NCI-H69 (cell line): Measurements from ENCODE around the gene CENPP.
A peak's percentile ranks its signal among the peaks of the same experiment; 100 is the strongest.

ENCODE experiments used
- DNase-seq: peaks from one replicate; lab custom pipeline; 2025; lab: John Stamatoyannopoulos, UW

The CENPP gene

DNA sequence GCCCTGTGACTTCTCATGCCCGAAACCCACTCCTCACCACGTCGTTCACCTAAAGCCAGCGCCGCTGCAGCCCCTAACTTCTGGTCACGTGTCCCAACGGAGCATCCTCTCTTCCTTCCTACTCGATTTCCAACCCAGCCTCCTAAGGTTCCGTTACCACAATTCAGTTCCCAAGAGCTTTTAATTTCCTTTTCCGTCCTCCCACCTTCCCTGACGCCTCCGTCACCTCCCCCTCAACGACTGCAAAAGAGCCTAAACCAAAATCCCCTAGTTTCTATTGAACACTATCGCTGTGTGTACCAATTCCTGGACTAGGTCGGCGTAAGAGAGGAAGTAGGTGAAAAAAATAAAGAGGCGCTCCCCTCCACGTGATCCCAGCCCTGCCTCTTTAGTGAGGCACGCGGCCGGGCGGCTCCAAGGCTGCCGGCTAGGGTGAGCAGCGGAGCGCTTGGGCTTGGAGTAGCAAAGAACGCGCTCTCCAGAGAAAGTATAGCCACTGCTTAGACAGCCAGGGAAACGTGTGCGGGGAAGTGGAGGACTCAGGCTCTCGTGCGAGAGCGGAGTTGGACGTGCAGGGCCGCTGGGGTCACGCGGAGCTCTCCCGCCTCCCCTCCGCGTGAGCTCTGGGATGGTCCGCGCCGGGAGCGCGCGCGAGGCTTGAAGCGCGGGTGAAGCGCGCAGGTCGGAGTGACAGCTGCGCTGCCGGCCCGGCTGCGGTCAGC is at the start of gene CENPP, which contains the start of gene NOL8:
Gene CENPP (plus strand): TSS at position 685 of the 722 bp plus-strand sequence.
Gene NOL8 (minus strand): TSS at position 82 of the 722 bp plus-strand sequence. CDS start 1,189 bp downstream, outside the sequence.
- DNase-seq: peak; percentile 96

DNA sequence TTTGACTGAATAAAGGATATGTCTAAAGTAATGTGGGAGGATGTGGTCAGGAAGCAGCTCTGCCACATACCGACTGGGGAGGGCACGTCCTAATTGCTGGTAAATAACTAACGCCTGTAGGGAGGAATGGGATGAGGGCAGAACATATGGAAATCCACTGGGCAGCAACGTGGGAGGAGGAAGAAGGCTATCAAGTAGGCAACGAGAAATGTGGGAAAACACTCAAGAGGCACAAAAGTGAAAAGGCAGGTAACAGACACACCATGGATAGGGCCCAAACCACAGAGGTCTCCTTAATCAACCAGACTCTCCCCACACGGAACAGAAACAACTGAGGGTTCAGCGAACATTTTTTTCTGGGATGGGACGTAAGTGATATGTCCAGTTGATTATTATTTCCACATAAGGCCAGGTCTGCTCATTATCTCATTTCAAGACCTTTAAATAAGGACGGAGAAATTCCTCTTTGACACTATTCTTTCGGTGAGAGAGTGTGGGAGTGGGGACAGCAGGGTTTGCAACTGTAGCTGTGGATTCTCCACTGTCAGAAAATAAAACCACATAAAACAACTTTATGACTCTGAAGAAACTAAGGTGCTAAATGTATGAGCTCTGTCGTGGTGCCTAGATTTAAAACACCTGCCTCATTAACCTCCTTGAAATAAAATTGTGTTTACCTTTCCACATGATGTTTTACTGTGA is 49.3 kb upstream of the CENPP start:
- DNase-seq: no peak

DNA sequence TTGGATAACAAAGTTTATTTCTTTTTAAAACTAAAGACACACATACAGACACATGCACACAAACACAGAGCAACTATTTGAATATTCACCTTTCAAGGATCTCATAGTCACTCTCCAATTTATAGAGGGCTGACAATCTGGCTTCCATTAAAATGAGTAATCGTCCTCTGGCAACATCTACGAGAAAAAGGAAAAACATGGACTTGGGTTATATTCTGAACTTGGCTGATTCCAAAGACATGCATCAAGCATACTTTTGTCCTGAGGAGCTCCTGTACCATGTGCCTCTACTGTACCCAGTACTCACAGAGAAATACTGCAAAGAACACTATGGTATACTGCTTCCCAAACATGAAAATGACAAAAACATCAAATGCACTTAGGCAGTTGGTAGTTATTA is 47.6 kb upstream of the CENPP start:
- DNase-seq: no peak

DNA sequence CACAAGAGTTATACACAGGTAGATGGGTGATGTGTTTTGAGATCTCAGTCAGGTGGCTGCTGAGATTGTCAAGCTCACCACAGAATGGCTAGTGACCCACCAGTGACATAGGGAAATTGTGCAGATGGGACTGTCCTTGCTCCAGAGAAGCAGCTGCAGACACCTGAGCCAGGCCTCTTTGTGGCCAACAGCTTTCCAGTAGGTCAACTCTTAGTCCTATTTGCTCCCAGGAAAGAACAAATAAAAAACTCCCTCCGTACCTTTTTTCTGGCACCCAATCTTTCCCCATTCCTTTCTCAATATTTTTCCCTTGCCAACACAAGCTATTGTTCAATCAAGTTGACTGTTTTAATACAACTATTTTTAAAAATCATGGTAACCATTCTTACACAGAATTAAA is 46.5 kb upstream of the CENPP start:
- DNase-seq: no peak

DNA sequence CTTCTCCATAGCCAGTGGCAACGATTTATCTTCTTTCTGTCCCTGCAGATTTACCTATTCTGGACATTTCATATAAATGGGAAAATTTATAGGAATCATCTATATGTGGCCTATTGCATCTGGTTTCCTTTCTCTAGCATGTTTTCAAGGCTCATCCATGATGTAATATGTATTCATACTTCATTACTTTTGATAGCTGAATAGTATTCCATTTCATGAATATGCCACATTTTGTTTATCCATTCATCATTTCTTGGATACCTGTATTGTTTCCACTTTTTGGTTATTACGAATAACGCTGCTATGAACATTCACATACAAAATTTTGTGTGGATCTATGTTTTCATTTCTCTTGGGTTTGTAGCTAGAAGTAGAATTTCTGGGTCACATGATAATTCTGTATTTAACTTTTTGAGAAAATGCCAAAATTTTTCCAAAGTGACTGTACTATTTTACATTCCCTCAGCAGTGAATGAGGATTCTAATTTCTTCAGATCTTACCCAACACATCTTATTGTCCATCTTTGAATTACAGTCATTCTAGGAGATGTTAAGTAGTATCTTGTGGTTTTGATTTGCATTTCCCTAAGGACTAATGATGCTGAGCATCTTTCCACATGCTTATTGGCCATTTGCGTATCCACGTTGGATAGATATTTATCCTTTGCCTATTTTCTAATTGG is 35.9 kb upstream of the CENPP start:
- DNase-seq: no peak

DNA sequence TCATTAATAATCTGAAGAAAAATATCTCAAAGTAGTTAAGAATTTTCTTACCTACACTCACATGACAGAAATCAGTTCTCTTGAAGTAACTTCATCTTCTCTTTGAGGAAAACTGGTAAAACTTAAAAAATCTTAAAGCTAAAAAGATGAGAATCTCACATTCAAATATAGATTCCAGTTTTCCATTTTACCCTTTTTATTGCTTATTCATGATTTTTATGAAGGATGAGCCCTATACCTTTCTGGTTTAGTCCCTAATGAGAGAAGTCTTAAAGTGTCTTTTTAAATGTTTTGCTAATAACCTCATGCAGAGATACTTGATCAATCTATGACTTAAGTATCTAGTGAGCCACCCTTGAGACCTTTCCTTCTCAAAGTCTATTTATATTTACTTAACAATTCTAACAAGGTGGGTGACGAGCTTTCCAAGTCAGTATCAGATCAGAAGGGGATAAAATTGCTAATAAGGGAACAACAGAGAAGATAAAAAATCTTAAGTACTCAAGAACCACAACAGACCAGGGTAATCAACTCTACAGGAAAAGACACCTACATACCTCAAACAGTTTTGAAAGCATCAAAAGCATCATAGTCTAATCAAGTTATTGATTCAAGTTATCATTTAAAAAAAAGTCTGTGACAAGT is 34.8 kb upstream of the CENPP start:
- no peak for DNase-seq

DNA sequence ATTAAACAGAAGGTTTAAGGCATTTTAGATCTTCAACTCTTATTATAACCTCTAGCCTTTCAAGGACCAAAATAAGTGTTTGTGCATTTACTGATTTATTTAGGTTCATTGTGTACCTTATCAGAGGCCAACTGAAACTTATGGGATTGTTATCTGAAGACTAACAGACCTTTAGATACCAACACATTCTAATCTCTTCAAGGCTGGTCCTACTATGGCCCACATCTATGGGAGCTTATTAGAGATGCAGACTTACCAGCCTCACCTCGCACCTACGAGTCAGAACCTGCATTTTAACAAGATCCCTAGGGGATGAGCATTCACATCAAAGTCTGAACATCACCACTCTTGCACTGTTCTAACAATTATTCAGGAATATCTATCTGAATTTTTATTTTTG is 34.2 kb upstream of the CENPP start:
- DNase-seq: no peak

DNA sequence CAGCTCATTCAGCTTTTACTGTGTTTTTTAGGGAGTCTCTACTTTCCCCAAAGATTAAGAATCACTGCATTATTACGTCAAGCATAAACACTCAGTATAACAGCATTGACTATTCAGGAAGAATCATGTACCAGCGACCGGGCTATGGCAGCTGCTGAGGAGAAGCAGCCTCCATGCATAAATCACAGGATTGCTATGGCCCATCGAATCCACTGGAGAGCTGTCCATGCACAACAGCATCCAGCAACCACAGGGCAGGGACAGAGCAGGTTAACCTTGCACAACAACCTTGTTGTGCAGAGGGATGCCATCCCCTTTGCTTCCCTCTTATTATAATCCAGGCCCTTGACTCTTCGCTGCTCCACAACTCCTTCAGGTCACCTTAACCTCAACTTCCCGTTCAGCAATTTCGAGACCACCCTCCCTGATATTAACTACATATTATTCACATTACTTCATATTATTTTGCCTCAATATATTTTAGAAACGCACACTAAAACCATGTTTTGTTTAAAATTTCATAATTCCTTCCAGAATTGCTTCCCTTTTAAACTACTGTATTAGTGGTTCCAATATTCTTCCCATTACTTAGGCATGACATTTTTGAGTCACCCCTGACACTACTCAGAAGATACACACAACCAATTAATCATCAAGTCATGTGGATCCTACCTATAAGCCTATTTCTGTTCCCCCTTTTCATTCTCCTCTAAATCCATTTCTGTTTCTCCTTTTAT is 33.2 kb upstream of the CENPP start:
- DNase-seq: peak; percentile 25

DNA sequence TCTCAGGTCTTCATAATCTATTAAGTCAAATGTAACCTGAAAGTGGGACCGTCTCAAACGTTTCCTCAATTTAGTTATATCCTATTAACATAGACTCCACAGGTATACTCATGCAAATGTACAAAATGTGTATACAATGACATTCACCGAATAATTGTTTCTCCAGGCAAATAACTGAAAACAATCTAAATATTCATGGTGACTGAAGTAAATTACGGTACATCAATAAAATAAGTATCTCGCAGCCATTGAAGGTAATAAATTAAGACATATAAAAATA is 32.7 kb upstream of the CENPP start:
- no peak for DNase-seq

DNA sequence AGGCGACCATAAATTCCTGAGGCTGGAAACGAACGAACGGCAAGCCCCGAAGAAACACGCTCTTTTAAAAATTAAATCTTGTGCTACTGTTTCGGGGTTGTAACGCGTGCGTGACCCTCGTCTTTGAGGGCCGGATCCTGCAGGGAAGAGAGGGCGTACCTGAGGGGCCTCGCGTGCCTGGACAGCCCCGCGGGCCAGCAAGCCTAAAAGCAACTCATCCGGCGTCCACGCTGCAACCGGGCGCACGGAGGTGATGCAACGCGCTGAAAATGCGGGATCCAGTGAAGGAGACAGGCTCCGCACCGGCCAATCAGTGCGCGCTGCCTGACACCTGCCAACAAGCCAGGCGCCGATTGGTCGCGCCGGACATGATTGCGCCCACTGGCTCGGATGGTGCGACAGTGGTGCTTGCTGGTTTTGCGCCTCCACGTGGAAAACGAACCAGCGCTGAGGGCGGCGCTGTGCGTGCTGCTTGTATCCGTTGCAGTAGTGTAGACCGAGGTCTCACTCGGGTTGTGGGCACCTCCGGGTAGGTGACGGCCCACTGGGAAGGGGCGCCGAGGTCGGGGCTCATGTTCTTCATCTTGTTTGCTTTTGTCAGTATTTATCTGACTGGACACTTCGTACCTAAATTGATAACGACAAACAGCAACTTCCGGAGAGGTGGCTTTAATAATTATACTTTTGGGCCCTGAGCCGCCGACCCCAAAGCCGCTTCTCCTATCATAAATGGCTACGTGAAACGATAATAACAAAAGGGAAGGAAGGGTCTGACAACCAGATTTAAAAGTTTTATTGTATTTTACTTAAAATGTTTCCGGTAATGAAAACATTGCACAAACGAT is 32.1 kb upstream of the CENPP start, which contains the start of gene IARS1:
Gene IARS1 (minus strand): TSS at position 246 of the 845 bp plus-strand sequence. CDS start 4,278 bp downstream, outside the sequence.
- peak; percentile 99 for DNase-seq

DNA sequence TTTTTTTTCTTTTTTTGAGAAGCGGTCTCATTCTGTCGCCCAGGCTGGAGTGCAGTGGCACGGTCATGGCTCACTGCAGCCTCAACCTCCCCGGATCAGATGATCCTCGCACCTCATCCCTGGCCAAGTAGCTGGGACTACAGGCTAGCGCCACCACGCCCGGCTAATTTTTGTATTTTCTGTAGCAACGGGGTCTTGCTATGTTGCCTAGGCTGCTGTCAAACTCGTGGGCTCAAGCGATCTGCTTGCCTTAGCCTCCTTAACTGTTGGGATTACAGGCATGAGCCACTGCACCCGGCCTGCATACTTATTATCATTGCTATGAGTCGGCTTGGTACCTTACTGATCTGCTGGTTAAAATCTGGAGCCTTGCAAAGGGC is 31.5 kb upstream of the CENPP start:
- peak; percentile 53 for DNase-seq

DNA sequence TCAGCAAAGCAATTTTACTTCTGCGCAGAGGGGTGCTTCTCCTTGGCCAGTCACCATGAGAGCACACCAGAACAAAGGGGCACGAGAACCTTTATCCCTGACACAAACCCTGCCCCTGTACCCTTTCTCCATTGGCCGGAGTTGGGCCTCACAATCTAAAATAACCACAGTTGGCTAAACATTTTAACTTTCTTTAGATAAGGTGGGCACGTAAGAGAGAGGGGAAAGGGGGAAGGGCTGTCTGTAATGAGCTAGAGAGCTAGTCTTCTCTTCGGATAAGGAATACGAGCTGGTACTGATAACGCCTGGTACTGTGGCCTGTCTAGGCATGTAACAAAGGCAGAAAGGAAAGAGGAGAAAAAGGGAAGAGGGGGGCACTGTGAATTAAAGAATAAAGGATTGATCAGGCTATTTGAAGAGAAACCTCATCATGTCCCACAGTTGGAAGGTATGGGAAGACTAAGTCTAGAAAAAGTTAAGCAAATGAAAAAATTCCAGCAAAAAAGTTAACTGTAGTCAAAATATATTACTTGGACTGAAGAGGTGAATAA is 30.4 kb upstream of the CENPP start:
- DNase-seq: no peak

DNA sequence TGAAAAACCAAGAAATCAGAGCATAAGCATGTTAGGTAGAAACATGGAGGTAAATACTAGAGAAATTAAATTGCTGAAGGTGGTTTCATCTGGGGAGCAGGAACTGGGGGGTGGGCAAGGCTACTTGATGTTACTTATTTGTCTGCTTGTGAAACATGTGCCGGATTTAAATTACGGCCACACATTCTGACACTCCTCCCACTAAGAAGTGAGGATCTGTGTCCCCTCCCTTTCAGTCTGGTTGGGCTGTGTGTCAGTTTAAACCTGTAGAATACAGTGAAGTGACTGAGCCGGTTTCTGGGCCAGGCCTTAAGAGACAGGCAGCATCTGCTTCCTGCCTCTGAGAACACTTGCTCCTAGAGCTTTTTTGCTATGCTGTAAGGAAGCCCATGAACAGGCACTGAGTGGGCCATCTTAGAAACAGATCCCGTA is 29.9 kb upstream of the CENPP start:
- DNase-seq: no peak

DNA sequence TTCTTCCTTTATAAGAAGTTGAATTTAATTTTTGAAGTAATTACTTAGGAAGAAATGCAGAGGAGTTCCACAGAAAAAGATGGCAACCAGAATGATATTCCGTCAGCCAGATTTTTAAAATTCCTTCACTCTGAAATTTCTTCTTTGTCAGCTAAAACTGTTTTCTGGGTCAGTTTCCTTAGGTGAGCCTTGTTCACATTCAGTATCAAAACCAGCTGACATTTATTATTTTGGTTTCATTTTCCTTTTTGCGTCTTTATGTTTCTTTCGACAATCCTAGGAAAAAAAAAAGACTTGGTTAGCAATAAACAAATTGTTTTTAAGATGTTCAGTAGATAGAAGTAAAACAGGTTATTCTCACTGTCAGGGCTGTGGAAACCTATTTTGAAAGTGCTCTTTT is 28.1 kb upstream of the CENPP start:
- no peak for DNase-seq

DNA sequence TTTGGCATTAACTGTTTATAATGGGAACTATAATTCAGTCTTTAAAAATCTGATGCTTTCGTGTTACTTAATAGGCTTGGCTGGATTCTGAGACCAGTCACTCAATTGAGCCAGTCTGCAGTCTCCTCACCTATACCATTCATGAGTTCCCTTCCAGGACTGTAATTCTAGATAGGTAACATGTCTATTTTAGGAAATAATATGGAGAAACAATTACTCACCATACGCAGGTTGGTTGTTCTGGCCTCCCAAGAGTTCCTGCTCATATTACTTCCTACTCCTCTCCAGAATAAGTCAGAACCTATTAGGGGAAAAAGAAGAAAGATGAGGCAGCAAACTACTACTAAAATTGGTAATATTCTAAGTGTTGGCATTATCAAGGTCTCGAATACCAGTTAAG is 27.7 kb upstream of the CENPP start:
- no peak for DNase-seq

DNA sequence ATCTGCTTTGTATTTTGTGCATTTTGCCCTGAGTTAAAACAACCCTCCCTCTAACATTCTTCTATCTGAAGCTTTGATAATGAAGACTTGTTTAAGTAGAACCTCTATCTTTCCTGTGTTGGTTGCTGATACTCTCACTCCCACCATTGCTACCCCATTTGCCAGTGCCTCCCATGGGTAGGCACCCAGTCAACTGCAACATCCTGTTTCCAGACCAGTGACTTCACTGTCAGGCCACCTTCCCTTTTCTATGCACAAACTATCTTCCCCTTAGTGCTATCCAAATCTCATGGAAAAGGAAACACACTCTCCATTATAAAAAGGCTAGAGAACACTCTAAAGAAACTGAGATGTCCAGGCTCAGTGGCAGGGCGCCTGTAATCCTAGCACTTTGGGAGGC is 26.6 kb upstream of the CENPP start:
- DNase-seq: no peak

DNA sequence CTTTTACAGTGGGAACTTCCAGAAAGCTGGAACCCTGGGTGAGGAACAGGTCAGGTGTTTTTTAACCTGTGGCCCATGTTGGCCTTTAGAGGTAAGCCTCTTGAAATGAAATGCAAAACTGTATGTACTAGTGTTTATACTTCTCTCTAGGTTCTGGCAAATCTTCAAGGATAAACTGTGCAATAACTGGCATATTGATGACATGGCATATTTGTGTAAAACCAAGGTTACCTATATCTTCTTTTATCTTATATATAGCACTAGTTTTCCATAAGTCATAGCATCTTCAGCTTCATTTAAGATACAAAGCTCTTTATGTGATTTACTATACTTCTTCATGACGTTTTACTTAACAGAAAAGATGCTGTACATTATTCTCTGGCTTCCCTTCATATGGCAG is 24.8 kb upstream of the CENPP start:
- no peak for DNase-seq

DNA sequence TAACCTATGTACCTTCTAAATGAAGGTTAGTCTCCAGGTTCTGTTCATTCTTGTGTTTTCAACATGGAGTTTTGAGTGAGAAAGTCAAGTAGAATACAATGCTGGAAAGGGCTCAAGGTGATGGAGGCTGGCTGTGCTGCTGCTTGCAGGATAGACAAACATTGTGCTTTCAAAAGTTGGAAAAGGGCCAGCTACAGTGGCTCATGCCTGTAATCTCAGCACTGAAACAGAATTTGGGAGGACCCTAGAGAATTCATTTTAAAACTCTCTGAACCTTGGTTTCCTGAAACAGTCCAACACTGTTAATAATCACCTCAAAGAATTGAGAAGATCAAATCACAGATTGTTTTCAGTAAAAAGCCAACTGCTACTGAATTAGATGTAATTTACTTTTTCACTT is 16.9 kb upstream of the CENPP start:
- DNase-seq: peak; percentile 35

DNA sequence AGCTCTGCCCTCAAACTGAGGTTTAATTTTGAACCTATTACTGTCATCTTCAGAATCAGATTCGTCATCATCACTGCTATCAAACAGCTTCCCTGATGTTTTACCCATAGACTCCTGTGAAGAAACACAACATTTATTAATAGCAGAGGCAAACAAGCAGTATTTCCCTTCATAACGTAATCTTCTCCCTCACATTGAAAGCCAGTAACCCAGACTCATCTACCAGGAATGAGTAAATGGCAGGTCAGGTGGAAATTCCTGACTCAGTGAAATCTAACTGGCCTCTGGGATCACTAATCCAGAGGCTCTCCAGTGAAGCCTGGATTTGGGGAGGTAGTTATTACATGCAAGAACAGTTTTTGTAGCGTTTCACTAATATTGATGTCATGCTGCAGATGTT is 15.2 kb upstream of the CENPP start:
- no peak for DNase-seq

DNA sequence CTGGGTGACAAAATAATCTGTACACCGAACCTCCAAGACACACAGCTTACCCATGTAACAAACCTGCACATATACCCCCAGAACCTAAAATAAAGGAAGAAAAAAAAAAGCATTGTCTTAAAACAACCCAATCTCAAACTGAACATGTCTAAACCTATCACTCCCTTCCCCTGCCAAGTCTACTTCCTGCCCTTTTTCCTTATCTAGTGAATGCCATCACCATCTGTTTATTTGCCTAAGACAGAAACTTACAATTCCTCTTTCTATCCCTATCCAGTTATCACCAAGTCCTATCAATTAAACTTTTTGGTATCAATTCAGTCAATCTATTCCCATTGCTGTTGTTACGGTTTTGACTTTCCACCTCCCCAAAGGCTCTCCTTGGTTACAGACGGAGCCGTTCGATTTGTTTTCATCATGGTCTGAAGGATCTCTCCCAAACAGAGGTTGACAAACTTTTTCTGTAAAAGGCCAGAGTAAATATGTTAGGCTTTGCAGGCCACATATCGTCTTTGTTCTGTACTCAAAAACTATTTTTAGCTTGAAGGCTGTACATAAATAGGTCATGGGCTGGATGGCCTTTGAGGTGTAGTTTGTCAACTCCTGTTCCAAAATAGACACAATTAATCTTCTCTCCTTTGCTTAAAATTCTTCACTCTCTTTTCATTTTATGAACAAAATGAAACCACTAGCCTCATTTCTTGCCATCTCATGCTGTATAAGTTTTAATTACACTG is 12.7 kb upstream of the CENPP start:
- no peak for DNase-seq
